ENCODE data around the gene PHKG2.

PHKG2 gene

DNA sequence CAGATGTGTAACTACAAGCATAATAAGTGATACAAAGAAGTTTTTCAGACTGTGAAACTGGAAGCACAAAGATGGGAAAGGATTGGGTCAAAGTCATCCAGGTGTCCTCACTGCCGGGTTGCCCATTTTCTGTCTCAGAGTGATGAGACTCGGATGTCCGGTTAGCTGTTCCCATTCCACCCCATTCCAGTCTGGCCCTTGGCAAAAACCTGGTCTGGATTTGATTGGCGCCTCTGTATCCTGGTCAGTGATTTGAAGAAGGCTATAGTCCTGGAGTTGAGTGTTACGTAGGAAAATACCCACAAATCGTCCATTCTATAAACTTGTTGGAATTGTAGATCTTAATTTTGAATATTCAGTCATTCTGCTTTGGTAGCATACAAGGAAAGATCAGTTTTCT lies 19.9 kb upstream of the PHKG2 start:
- no peak for DNase-seq (ENCODE audit: low read depth)

DNA sequence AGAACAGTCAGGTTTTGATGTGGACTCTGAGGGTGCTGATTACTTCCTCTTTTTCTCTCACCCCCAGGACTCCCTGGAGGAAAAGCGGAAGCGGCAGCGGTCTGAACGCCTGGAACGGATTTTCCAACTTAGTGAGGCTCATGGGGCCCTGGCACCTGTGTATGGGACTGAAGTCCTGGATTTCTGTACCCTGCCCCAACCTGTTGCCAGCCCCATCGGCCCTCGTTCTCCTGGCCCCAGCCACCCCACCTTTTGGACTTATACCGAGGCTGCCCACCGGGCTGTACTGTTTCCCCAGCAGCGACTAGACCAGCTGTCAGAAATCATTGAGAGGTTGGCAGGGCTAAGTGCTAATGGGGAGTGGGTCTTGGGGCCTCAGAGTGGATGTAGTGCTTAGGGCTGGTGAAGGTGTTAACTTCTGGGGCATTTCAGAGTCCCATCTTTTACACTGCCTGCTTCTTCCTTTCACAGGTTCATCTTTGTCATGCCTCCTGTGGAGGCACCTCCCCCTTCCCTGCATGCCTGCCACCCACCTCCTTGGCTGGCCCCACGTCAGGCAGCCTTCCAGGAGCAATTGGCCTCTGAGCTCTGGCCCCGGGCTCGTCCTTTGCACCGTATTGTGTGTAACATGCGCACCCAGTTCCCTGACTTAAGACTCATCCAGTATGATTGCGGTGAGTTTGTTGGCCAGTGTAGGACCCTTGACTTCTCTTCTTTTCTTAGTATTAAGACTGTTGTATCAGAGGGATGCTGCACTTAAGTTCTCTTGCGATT lies 19.1 kb upstream of the PHKG2 start:
- no peak for DNase-seq (ENCODE audit: low read depth)

DNA sequence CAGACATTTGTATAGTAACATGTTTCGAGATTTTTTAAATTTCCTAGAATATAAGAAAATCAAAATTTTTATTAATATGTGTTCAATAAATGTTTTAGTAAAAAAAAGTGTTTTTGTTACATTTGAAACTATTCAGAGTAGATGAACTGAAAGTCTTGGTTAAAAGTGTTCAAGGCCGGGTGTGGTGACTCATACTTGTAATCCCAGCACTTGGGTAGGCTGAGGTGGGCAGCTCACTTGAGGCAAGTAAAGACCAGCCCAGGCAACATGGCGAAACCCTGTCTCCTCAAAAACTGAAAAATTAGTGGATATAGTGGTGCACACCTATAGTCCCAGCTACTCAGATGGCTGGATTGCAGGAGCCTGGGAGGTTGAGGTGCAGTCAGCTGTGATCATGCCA lies 16.8 kb upstream of the PHKG2 start:
- no peak for DNase-seq (ENCODE audit: low read depth)

DNA sequence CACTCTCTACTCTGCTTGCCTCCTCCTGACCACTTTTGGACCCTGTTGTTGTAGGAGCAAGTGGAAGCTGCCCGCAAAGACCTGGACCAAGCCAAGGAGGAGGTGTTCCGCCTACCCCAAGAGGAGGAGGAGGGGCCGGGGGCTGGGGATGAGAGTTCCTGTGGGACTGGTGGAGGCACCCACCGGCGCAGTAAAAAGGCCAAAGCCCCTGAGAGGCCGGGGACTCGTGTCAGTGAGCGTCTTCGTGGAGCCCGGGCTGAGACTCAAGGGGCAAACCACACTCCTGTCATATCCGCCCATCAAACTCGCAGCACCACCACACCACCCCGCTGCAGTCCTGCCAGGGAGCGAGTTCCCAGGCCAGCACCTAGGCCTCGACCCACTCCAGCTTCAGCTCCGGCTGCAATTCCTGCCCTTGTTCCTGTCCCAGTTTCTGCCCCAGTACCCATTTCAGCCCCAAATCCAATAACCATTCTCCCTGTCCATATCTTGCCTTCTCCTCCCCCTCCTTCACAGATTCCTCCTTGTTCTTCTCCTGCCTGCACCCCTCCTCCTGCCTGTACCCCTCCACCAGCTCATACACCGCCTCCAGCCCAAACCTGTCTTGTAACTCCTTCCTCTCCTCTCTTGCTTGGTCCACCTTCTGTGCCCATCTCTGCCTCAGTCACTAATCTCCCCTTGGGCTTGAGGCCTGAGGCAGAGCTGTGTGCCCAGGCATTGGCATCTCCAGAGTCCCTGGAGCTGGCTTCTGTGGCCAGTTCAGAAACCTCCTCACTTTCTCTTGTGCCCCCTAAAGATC lies 11.0 kb upstream of the PHKG2 start:
- DNase-seq (ENCODE audit: low read depth), result no peak

DNA sequence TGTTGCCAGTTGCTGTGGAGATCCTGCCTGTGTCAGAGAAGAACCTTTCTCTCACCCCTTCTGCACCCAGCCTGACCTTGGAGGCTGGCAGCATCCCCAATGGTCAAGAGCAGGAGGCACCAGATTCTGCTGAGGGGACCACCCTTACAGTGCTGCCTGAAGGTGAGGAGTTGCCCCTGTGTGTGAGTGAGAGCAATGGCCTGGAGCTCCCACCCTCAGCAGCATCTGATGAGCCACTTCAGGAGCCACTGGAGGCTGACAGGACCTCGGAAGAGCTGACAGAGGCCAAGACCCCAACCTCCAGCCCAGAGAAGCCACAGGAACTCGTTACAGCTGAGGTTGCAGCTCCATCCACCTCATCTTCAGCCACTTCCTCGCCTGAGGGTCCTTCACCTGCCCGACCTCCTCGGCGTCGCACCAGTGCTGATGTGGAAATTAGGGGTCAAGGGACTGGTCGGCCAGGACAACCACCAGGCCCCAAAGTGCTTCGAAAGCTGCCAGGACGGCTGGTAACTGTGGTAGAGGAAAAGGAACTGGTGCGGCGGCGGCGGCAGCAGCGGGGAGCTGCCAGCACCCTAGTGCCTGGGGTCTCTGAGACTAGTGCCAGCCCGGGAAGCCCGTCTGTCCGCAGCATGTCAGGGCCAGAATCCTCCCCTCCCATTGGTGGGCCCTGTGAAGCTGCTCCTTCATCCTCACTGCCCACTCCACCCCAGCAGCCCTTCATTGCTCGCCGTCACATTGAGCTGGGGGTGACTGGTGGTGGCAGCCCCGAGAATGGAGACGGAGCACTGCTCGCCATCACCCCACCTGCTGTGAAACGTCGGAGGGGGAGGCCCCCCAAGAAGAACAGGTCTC lies 10.2 kb upstream of the PHKG2 start:
- DNase-seq (ENCODE audit: low read depth), result no peak

DNA sequence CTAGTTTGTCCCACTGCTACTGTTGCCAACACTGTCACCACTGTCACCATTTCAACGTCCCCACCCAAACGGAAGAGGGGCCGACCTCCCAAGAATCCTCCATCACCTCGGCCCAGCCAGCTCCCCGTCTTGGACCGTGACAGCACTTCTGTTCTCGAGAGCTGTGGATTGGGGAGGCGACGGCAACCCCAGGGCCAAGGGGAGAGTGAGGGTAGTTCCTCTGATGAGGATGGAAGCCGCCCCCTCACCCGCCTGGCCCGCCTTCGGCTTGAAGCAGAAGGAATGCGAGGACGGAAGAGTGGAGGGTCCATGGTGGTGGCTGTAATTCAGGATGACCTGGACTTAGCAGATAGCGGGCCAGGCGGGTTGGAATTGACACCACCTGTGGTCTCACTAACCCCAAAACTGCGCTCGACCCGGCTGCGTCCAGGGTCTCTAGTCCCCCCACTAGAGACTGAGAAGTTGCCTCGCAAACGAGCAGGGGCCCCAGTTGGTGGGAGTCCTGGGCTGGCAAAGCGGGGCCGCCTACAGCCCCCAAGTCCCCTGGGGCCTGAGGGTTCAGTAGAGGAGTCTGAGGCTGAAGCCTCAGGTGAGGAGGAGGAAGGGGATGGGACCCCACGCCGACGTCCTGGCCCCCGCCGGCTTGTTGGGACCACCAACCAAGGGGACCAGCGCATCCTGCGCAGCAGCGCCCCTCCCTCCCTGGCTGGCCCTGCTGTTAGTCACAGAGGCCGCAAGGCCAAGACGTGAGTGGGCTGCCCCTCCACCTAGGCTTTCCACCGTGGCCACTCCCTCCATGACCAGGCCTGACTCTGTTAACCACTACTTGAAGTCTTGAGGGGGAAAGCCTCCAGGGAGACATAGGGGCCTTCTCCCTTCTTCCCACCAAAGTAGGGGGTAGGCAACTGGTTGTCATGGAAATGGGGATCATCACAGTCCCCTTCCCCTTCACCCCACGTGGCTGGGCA lies 9.0 kb upstream of the PHKG2 start:
- DNase-seq (ENCODE audit: low read depth), result no peak

DNA sequence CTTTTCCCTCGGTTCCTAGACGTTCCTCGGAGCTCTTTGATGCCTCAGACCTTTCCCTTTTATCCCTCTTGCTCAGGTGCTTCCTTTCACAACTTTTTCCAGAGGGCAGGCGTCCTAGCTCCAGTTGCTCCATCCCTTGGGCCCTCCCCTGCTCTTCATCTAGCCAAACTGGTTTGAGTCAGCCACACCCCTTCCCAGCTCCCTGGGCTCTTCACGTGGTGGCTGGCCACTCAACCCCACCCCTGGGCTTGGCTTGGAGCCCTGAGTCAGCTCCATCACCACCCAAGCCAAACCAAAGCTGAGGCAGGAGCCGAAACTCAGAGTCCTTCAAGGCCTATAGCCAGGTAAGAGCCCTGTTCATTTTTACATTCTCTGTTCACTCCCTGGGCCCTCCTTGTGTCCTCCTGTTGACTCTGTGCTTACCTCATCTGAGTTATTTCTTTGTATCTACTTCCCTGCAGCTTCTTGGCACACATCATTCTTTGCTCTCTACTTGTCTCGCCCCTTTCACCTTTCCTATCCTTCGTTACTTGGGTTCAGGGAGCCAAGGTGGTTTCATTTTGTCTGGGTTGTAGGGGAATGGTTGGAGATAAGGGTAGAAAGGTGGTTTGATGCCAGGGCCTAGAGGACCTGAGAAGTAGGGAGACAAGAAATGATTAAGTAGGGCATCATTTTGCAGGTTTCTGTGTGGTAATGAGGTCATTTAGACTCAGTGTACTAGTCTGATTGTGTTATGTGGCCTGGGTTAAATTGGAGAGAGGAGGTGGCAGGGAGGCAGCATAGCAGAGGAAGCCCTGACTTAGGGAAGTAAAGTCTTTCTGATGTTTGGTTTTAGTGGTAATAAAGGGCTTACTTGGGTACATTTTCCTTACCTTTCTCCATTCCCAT lies 7.6 kb upstream of the PHKG2 start:
- DNase-seq (ENCODE audit: low read depth), result peak; percentile 86

DNA sequence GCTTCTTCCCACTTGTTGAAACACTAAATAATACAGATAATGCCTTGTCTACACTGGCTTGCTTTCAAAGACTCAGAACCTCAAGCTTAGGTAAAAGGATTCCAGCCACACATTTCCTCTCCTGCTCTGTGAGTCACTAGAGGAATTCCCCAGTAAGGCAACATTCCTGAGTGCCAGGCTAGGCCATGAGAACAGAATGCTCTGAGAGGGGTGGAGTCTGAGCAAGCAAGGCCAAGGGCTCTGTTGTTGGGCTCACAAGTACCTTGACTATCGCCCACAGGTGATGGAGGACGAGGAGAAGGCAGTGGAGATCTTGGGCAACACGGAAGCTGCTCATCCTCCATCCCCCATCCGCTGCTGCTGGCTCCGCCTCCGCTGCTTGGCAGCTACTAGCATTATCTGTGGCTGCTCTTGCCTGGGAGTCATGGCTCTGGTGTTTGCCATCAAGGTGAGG lies 6.7 kb upstream of the PHKG2 start:
- DNase-seq (ENCODE audit: low read depth), result peak; percentile 63

DNA sequence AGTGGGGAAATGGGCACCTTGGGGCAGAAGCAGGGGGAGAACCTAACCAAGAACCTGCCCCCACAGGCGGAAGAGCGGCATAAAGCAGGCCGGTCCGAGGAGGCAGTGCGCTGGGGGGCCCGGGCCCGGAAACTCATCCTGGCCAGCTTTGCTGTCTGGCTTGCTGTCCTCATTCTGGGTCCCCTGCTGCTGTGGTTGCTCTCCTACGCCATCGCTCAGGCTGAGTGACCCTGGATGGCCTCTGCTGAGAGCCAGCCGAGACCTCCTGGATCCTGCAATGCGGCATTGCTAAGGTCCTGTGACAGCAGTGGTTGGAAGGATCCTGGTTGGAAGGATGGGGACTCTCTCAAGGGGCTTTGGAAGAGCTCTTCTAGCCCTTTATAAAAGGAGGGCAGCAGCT lies 4.5 kb upstream of the PHKG2 start:
- DNase-seq (ENCODE audit: low read depth), result no peak

DNA sequence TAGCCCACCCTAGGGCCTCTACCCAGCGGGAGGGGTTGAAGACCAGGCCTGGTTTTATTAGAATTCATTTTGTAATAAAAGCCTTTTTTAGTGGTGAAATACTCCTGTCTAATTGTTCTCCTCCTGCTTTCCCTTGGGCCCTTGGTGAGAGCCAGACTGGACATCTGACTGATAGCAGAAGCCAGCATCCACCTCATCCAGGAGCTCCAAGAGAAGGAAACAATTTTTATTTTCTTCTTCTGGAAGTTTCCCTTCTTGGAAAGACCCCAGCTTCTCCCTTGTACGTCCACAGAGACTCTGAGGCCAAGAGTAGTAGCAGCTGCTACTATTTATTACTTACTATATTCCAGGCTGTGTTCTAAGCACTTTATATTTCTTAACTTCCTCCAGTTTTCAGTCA lies 4.0 kb upstream of the PHKG2 start:
- DNase-seq (ENCODE audit: low read depth), result no peak

DNA sequence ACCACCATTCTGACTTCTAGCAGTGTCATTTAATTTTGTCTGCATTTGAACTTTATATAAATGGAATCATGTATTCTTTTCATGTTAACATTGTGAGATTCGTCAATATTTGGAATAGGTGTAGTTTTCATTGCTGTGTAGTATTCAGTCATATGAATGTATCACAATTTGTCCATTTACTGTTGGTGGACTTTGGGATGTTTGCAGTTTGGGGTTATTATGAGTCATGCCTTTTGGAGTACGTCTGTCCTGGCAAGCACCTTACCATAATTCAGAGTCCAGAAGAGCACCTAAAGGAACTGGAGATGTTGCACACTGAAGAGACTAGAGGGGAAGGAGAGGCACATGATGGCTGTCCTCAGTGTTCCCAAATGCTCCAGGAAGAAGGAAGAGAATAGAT lies 3.1 kb upstream of the PHKG2 start:
- no peak for DNase-seq (ENCODE audit: low read depth)

DNA sequence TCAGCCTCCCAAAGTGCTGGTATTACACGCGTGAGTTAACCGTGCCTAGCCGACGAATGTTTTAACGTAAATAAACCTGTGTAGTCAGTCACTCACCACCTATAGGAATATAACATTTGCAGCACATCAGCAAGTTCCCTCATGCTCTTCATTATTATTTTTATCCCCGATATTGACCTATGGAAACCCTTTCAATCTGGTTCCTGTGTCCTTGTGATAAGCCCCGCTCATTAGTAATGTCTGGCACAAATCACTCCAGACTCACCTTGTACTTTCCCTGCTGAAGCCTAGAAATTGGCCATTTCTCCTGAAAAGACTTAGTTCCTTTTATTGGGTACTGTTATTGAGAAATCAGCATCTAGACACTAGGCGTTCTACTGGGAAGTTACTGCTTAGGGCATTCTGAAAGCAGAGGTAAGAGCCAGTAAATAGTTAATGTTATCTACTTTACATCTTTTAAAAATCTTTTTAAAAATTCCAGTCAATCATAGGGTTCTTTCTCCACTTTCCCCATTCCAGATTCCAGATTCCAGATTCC lies 1.5 kb upstream of the PHKG2 start:
- no peak for DNase-seq (ENCODE audit: low read depth)

DNA sequence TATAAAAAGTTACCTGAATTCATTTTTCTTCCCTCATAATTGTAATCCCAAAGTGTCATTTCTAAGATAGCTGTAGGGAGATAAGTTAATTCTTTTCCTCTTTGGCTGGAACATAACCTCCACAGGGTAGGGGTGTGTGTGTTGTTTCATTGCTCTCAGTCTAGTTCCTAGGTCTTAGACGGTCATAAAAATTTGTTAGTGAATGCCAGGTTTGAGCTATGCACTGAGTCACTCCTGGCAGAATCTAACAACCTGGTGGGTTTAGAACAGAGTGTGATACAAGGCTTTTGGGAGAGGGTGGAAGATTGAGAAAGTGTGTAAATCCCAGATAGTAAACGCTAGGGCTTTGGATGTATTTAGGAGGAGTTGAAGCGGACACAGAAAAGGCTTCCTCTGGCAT lies 894 bp upstream of the PHKG2 start:
- DNase-seq (ENCODE audit: low read depth), result peak; percentile 20

DNA sequence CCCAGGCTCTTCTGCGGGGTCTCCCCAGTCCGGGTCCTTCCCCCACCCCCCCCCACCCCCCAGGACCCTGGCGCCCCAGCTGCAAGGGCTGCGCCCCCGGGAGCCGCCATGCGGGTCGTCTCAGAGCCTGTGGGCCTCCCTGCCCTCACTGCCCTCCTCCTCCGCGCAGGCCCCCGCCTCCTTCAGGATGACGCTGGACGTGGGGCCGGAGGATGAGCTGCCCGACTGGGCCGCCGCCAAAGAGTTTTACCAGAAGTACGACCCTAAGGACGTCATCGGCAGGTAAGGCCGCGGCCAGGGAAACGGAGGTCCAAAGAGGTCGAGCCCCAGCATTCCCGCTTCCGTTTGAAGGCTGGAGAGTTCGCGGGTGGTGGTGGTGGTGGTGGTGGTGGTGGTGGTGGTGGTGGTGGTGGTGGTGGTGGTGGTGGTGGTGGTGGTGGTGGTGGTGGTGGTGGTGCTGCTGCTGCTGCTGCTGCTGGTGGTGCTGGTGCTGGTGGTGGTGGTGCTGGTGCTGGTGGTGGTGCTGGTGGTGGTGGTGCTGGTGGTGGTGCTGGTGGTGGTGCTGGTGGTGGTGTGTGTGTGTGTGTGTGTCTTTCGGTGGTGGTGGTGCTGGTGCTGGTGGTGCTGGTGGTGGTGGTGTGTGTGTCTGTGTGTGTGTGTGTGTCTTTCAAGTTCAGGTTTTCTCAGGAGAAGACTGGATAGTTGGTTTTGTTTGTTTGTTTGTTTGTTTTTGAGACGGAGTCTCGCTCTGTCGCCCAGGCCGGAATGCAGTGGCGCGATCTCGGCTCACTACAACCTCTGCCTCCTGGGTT lies 615 bp downstream of the PHKG2 start:
- peak; percentile 29 for DNase-seq (ENCODE audit: low read depth)

DNA sequence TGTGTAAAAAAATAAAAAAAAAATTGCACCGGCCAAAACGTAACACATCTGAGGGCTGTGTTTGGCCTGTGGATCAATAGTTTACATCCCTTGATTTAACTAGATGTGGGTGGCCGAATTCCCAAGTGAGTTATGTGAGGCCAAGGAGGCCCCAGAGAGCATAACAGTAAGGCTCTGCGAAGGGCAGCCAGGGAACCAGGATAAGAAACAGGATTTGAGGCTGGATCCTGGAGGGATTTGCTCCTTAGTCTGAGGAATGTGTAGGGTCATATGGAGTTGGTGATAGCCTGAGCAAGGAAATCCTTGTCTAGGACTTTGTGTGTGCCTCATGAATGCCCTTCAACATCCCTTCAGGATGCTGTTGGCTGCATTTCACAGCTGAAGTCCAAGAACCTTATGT lies 2.0 kb downstream of the PHKG2 start:
- no peak for DNase-seq (ENCODE audit: low read depth)

DNA sequence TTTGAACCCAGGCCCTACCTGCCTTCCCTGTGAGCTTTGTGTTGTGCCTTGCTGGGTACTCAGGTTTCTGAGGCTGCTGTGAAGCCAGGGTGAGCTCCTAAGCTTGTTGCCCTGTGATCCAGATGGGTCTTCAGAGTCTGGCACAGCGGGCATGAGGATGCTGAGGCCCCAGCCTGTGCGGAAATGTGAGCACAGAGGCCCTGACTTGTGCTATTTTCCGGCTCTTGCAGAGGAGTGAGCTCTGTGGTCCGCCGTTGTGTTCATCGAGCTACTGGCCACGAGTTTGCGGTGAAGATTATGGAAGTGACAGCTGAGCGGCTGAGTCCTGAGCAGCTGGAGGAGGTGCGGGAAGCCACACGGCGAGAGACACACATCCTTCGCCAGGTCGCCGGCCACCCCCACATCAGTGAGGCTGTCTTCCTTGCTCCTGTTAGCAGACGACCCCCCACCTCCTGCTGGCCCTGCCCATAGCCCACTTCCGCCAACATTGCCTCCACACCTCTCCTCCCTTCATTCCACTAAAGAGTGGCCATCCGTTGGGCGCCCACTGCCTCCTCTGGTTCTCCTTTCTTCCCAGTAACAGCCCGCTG lies 2.7 kb downstream of the PHKG2 start:
- DNase-seq (ENCODE audit: low read depth), result no peak

DNA sequence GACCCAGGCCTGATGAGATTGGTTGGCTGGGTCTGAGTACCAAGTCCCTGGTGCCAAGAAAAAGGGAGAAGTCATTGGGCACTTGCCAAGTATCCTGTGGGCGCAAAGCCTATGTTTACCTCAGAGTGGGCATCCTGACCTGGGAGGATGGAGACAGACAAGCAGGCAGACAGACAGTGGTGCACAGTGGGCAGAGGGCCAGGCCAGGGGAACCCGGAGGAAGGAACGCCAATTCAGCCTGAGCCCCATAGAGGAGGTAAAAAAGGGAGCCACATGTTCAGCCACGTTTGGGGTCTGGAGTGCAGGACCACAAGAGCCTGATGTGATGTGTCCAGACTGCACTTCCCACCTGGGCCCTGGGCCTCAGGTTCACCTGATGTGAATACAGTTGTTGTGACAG lies 5.4 kb downstream of the PHKG2 start:
- no peak for DNase-seq (ENCODE audit: low read depth)

DNA sequence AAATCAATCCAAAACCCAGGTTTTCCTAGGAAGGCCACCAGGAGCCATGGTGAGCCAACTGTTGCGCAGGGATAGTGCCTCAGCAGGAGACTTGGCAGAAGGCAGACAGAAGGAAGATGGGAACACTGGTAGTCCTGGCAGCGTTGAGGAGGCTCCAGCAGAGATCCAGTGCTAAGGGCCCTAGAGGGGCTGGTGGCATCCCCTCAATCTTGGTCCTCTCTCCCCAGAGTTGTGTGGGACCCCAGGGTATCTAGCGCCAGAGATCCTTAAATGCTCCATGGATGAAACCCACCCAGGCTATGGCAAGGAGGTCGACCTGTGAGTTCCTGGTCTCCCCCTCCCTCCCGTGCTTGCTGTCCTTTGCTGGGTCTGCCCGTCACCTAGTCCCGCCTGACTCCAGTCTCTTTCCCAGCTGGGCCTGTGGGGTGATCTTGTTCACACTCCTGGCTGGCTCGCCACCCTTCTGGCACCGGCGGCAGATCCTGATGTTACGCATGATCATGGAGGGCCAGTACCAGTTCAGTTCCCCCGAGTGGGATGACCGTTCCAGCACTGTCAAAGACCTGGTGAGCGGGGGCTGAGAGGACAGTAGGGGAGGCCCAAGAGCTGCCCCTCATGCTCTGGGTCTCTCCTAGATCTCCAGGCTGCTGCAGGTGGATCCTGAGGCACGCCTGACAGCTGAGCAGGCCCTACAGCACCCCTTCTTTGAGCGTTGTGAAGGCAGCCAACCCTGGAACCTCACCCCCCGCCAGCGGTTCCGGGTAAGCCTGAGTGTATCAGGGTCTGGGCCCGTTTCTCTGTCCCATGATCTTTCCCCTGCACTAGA lies 7.9 kb downstream of the PHKG2 start:
- DNase-seq (ENCODE audit: low read depth), result no peak

Measured in fibroblast of gingiva (primary cell).